ENCODE data around the gene TNFAIP6.
"Not testable (repeated sequence)": the region's sequence is repeated elsewhere in the genome, so short reads cannot be mapped to it uniquely, and the experiment has no call there.

TNFAIP6 gene

DNA sequence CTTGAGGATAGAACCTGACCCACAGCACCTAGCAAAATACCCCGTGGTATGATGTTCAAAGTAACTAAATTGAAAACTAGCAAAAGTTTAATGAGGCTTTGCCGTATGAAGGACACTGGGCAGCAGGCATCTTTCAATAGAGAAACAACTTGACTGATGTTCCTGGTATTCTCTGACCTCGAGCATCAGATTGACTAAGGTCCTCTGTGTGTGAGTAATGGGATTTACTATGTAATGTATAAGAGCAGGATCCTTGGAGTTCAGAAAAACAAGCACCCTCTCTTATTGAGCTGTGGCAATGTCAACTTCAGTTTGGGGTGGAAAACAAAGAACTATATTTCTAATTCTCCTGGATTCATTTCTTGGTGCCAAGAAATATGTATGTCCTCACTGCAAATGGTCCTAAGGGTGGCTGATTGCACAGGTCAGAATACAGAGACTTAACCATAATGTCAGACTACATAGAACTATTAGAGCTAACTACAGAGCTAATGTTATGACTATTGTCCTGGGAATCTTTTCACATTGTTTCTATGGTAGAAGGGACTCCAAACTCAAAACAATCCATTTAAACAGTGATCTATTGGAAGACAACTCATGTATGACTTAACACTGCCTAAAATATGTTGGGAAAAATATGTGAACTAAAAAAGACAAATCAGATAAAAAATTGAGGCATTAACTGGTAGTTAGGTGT, 4.4 kb downstream of the TNFAIP6 start:
- no peak for DNase-seq

DNA sequence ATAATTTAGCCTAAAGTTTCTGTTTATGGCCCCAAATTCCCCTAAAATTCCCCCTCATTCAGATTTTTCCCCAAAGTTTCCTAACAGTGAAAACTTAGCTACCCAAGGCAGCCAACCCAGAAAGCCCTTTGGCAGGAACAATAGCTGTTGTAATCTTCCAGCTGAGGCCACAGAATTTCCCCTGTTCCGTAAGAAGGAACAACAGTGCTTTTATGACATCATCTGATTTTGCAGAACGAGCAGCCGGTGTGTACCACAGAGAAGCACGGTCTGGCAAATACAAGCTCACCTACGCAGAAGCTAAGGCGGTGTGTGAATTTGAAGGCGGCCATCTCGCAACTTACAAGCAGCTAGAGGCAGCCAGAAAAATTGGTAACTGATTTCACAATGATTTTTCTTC, 6.3 kb downstream of the TNFAIP6 start:
- no peak for DNase-seq

DNA sequence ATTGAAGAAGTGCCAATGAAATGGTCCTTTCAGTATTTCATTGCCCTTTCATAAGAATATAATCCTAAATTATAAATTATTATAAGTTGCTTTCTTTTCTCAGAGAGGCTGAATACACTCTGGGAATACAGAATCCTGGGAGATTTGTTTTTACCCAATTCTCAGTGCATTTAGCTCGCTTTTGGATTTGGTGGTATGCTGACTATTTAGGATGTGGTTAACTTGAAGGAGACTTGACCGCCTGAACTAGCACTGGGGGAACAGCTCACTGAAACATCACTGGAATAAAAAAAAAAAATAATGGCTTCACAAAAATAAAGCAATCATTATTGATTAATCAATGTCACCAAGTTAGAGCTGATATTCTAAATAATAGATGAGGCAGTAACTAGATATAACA, 10.2 kb downstream of the TNFAIP6 start:
- no peak for DNase-seq

DNA sequence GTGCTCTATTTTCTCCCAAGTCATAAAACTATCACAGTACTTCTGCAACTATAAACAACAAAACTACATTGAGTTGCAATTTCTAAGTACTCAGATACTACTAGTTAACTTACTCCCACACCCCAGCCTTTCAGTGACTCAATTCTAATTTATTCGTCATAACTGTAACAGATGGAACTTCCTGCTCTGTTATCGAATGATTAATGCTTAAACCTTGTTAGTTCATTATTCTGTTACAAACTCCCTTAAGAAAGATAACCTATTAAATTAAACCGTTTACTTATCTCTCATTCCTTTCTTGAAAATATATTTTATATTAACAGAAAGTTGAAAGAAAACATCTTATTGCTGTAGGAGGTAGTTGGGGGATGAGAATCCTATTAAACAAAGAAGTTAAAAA, 17.0 kb downstream of the TNFAIP6 start:
- no peak for DNase-seq

DNA sequence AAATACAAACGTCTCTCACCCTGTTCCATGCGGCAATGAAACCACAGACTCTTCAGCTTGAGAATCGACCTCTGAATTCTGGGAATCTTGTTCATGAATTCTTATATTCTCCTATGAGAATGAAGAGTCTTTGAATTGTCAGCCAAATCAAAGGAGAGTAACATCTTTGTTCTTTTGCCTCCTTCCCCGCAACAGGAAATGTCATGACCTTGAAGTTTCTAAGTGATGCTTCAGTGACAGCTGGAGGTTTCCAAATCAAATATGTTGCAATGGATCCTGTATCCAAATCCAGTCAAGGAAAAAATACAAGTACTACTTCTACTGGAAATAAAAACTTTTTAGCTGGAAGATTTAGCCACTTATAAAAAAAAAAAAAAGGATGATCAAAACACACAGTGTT, 21.8 kb downstream of the TNFAIP6 start:
- DNase-seq, result no peak

DNA sequence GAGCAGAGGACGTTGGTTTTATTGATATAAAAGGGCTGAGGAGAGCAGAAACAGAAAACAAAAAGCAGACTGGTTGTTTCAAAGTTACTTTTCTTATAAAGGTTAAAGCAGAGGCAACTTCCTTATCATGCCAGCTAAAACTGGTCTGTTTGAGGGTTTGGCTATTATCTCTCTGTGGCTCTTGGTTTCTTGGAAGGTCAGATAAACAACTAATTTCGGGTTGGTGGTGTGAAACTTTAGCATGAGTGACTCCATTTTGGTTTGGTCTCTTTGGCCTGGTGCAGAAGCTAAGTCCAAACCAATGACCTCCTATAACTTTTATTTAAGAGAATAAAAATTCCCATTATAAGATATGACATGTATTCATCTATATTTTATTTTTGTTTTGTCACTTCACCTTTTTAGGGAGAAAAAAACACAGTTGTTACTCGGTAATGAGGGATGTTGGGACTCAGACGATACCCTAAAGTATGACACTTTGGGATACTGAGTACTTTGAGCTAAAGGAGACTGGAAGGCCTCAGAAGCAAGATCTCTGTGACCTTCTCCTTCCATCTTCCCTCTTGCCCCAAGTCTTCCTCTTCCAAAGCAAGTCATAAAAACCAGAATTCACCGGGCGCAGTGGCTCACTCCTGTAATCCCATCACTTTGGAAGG, 23.3 kb downstream of the TNFAIP6 start:
- DNase-seq, result no peak

DNA sequence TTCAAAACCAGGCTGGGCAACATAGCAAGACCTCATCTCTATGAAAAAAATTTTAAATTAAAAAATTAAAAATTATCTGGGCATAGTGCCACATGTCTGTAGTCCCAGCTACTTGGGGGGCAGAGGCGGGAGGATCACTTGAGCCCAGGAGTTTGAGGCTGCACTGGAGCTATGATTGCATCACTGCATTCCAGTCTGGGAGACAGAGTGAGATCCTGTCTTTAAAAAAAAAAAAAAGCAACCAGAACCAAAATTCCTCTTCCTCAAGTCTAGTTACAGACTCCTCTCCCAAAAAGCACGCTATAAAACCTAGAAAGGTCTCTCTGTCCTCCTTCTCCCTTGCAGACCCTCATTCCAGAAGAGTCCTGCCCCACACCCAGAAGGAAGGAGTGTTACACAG, 23.9 kb downstream of the TNFAIP6 start:
- DNase-seq, result no peak

DNA sequence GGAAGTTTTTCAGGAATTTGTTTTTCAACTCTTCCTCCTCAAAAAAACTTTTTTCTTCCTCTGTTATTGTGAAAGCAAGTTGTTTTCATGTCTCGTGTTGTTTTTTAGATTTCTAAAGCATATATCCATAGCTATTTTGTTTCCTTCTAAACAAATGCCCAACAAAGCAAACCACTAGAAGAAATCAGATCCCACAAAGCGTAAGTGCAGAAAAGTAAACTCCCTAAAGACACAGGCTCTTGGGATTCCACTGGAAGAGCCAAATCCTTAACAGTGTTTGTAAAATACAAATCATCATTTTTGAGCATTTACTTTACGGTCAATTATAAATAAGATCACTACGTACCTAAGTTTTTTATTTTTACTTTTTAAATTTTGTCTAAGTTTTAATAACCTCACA, 30.6 kb downstream of the TNFAIP6 start:
- no peak for DNase-seq

DNA sequence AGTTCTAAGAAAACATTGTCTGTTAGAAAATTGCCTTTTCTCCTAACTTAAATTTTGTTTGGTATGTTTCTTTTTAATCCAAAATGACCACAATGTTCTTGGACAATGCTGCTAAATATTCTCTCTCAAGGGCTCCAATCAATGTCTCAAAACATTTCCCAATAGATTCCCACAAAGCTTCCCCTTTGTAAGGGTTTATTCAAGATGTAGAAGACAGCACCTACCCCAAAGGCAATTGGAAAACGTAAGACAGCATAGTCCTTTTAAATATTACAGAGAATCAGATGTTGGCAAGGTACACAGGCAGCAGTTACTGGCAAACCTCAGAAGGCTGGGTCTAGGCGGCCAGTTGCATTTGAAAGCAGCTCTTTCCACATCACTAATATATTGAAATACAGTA, 34.0 kb downstream of the TNFAIP6 start:
- DNase-seq, result no peak

DNA sequence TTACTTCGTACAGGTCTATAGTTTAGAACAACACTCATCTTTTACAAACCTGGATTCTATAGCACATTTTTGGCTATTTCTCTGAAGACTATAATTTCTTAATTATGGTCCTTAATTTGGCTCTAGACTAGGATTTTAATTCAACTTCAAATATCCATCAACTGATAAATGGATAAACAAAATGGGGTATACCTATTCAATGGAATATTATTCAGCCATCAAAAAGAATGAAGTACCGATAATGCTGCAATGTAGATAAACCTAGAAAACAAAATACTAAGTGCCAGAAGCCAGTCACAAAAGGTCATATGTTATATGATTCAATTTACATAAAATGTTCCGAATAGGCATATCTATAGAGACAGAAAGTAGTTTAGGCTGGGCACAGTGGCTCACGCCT, 37.1 kb downstream of the TNFAIP6 start:
- no peak for DNase-seq

DNA sequence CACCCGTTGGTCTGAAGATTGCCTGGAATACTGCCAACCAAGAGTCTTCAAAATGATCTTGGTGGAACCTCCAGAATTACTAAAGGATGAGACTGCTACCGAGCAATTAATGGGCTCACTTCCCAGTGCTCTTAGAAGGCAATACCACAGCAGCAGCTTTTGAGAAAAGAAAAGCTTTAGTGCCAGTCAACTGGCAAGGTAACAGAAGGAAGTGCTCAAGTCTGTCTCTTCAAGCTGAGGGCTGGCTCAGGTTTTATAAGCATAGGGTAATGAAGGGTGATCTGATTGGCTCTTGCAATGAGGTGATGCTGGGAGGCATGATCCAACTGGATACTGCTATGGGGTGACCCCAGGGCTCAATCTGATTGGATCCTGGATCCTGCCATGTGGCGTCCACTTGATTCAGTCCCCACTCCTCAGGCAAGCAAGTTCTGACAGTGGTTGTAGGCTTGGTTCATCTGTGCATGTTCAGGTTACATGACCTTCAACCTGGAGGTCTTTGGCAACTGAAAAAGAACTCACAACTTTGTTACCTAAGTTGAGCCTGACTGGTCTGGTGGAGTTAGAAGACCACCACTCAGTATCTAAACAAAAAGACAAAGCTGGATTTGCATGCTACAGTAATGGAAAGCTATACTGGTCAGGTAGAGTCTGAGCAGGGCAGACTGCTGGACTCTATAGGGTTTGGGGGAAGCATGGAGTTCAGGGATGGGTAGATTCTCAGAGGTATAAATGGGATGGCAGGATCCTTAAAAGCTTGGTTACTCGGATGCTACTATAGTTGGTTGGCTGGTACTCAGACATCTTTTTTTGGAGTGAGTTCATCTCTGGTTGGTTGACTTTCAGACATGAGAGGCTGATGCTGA, 38.4 kb downstream of the TNFAIP6 start:
- DNase-seq, result no peak

DNA sequence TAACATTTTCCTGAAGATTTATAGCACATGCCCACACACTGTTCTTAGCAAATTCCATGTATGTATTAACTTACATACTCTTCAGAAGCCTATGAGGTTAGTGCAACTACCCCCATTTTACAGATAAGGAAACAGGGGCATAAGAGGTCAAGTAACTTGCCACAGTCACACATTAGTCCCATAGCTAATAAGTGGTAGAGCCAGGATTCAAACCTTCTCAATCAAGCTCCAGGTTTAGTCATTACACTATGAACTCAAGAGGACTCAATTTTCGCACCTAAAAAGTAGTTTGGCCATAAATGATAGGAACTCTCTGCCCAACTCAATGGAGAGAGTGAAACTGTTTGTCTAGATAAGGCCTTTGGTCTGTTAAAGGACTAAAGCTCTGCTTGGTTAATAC, 42.6 kb downstream of the TNFAIP6 start:
- DNase-seq, result no peak

DNA sequence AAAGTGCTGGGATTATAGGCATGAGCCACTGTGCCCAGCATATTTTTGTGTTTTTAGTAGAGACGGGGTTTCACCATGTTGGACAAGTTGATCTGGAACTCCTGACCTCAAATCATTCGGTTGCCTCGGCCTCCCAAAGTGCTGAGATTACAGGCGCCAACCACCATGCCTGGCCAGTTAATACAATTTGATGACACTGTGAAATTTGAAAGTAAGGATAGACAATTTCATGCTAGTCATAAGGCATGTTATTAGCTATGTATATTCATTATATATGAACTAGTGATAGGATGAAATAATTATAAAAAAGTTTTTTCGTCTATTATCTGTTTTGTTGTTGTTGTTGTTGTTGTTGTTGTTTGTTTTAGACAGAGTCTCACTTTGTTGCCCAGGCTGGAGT, 43.8 kb downstream of the TNFAIP6 start:
- no peak for DNase-seq

DNA sequence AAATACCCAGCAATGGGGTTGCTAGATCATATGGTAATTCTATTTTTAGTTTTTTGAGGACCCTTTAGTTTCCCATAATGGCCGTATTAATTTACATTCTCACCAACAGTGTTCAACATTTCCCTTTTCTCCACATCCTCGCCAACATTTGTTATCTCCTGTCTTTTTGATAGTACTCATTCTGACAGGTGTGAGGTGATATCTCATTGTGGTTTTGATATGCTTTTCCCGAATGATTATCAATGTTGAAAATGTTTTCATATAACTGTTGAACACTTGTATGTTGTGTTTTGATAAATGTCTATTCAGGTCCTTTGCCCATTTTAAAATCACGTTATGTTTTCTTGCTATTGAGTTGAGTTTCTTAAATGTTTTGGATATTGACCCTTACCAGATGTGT, 46.5 kb downstream of the TNFAIP6 start:
- no peak for DNase-seq

DNA sequence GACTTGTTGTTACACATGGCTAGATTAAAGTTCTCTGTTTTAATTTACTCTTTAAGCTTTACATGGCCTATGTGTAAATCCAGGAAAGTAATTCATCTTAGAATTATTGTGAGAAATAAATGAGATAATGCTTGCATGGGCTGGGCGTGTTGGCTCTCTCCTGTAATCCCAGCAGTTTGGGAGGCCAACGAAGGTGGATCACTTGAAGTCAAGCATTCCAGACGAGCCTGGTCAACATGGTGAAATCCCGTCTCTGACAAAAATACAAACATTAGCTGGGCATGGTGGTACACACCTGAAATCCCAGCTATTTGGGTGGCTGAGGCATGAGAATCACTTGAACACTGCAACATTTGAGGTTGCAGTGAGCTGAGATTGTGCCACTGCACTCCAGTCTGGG, 48.0 kb downstream of the TNFAIP6 start:
- no peak for DNase-seq

DNA sequence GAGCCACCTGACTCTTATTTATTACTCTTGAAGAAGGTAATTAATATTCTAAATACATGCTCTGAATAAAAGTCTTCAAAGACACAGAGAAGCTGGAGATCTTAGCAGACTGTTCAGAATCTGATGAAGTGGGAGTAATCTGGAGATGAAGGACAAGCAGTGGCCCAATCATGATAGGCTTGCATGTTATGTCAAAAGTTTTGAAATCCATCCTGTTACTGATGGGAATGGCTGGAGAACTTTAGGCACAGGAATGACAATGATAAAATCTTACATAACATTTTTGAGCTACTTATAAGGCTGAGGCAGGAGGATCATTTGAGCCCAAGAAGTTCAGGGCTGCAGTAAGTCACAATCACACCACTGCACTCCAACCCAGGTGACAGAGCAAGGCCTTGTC, 49.9 kb downstream of the TNFAIP6 start:
- DNase-seq, result no peak

DNA sequence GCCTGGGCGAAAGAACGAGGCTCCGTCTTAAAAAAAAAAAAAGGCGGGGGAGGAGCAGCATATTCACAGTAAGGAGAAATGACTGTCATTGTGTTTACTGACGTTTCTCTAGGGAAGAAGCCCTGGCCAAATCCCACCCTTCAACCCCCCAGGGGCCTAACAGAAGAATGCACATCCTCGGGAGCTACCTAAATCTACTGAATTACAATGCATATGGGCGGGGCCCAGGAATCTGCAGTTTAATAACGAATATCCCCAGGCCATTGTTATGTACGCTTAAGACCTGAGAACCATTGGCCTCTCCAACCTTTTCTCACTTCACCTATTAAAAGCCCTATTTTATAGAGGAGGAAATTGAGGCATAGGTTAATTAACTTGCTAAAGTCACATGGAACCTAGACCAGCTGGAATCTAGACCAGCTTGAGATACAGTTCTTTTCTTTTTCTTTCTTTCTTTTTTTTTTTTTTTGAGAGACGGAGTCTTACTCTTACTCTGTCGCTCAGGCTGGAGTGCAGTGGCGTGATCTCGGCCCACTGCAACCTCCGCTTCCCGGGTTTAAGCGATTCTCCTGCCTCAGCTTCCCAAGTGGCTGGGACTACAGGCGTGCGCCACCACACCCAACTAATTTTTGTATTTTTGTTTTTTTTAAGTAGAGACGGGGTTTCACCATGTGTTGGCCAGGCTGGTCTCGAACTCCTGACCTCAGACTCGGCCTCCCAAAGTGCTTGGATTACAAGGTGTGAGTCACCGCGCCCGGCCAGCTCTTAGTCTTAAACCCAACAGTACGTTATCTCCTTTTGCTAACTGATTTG, 51.6 kb downstream of the TNFAIP6 start:
- no peak for DNase-seq

DNA sequence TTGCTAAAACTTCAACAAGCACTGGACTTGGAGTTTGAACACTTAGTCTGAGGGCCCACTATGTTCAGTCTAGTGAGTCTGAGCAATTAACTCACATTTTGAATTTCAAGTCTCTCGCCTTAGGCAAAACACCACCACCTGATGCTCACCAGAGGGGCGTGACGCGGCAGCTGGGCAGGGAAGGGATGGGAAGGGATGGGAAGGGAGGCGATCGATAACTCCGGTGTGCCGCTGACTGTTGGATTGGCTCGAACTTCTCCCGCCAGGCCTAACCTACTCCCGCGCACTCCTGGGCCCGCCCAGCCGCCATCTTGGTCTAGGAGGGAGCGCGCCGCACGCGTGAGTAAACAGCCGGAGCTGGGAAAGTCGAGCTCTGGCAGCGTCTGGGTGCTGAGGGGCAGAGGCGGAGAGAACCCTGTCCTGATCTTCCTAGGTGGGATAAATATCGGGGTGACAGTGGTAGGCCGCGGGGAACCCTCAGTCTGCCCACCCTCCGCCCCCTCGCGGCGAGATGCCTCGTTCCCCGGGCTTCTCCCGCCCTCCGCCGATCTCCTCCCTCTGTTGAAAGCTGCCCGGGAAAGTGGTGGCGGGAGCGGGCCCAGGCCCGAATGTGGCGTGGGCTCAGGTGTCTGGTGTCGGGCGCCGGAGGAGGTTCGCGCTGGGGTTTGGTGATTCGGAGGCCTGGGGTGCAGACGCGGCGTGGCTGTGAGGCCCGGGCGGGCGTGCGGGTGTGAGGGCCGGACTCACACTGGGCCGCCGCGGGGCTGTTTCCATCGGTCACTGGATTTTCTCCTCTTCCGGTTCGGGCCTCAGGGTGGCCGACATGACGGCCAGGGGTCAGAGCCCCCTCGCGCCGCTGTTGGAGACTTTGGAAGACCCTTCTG, 52.5 kb downstream of the TNFAIP6 start, which contains the start of gene RIF1:
RIF1 (plus strand) TSS at position 302 of the 884 bp plus-strand sequence; CDS start at position 824, 522 bp downstream.
- DNase-seq, result peak; percentile 81

DNA sequence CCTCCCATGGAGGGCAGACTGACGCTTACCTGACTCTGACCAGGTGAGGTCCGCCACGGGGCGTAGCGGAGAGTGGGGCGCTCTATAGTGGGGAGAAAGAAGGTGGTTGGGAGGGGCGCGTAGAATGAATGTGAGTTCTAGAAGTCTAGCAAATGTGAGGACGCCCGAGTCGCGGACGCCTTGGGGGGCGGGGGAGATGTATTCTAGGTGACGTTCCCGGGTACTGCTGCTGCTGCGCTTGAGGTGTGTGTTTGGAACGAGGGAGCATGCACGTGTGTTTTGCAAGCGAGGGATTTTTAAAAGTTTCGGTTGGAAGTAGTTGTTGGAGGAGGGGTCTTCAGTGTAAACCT, 53.1 kb downstream of the TNFAIP6 start:
- peak; percentile 16 for DNase-seq

DNA sequence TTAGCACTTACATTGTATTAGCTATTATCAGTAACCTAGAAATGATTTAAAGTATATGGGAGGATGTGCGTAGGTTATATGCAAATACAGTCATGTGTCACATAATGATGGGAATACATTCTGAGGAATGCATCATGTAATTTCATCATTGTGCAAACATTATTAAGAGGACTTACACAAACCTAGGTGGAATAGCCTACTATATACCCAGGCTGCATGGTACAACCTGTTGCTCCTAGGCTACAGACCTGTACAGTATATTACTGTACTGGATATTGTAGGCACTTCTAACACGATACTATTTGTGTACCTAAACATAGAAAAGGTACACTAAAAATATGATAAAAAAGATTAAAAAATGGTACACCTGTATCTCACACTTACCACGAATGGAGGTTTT, 60.3 kb downstream of the TNFAIP6 start:
- DNase-seq, result no peak

DNA sequence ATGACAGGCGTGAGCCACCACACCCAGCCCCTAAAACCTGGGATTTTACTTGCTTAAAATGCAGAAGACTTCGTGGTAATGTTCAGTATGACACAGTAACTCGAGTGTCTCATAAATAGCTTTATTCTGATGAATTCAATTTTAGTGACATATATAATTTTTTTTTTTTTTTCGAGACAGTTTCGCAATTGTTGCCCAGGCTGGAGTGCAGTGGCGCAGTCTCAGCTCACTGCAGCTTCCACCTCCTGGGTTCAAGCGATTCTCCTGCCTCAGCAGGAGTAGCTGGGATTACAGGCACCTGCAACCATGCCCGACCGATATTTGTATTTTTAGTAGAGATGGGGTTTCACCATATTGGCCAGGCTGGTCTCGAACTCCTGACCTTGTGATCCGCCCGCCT, 64.3 kb downstream of the TNFAIP6 start:
- not testable (repeated sequence) for DNase-seq

DNA sequence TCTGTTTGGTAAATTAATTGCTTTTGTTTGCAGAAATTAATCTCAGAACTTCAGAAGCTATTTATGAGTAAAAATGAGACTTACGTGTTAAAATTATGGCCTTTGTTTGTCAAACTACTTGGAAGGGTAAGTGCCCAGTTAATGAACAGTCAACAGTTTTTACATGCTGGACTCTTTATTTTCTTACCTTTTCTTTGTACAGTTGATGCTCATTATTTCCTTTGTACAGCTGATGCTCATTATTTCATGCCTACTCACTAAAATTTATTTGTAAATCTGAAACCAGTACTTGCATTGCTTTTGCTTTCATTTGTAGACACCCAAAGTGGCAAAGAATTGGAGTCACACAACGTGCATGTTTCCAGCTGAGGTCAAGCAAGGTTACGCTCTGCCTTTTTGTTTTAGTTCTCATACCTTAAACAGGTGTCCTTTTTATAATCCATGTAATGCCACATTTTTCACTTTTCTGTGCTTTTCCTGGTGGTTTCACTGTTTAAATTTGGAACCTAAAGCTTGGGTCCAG, 65.6 kb downstream of the TNFAIP6 start:
- peak; percentile 9 for DNase-seq

All from NCI-H2029 treated with DMSO at 0.1 percent for 48 hours (cell line).